ENCODE data around the gene TTC16. TPM values are rescaled to one million over a fixed set of nuclear protein-coding genes. Genes with fewer than 3 reads are reported as not detected.

The TTC16 gene
- under 1 TPM in 2 of 3 donors, not detected in 1; 0.05 to 0.06 TPM for polyA plus RNA-seq

- H3K27ac ChIP-seq (ENCODE audit: low read depth, low read length): peak within 1 kb of the TSS; percentile 63
- WGBS, 3 donors: 4 to 5% (median 4%) methylated on average over 64 to 65 of the region's 65 CpGs
Observed at GRCh38 chr9:127715470-127716337, at the start of gene TTC16, which contains the start of gene PTRH1. TTC16 (plus strand) TSS chr9:127716079; CDS start chr9:127716146, 67 bp downstream. PTRH1 (minus strand) TSS chr9:127715663; CDS start chr9:127715639, 24 bp downstream.

DNA sequence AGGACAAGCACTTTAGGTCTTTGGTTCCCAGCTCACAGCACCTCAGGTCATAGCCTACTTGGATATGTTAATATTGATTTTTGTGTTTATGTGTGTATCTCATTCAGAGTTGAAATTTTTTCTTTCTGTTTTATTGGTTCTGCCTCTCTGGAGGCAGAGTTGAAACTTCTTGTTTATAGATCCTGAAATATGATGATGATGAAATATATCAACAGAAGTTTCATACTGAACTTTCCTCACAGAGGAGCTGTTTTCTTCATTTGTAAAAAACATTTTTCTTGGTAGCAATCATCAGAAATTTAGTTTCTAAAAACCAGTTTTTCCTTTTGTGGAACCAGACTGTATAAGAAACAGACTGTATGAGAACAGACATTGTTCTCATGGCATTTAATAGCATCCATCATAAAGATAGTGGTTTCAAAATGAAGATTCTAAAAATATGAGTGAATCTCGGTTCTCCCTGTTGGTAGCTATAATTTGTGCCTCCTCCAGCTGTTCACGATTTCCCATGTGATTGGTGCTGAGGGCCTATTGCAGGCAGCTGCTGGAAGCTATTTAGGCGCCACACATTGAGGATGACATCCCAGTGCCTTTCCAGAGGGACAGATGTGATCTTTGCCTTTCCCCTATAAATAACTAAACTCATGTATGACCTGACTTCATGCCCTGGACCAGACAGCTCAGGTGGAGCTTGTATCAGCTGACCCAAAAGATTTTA lies 48.6 kb upstream of the TTC16 start:
- 71 to 85% (median 71%) methylated on average over 3 of the region's 3 CpGs for WGBS, 3 donors
- H3K27ac ChIP-seq (ENCODE audit: low read depth, low read length): no peak overlapping the region

GRCh38 chr9:127667906-127668305 lies 48.0 kb upstream of the TTC16 start:
- H3K27ac ChIP-seq (ENCODE audit: low read depth, low read length): no peak overlapping the region
- WGBS, 3 donors: 91 to 95% (median 94%) methylated on average over 18 of the region's 18 CpGs

- WGBS, 3 donors: 89 to 91% (median 91%) methylated on average over 7 of the region's 7 CpGs
- H3K27ac ChIP-seq (ENCODE audit: low read depth, low read length): no peak overlapping the region
Observed at GRCh38 chr9:127673234-127673633, 42.6 kb upstream of the TTC16 start.

DNA sequence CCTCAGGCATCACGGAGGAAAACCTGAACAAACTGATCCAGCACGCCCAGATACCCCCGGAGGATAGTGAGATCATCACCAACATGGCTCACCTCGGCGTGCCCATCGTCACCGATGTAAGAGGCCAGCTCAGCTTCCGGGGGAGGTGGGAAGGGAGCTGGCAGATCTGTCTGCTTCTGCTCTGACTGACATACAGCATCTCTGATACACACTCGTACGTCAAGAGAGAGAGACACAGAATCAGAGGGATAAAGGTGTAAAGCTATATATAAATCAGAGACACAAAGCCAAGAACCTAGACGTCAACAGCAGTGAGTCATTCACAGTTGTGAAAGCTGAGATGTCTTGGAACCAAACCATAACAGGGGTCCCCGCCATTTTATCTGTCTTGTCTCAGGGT lies 39.2 kb upstream of the TTC16 start:
- no peak overlapping the region for H3K27ac ChIP-seq (ENCODE audit: low read depth, low read length)
- WGBS, 3 donors: 90 to 94% (median 93%) methylated on average over 12 of the region's 12 CpGs

GRCh38 chr9:127679506-127679905 lies 36.4 kb upstream of the TTC16 start:
- H3K27ac ChIP-seq (ENCODE audit: low read depth, low read length): no peak overlapping the region
- WGBS, 3 donors: 83 to 88% (median 85%) methylated on average over 2 of the region's 2 CpGs

GRCh38 chr9:127680226-127680625 lies 35.7 kb upstream of the TTC16 start:
- WGBS, 3 donors: 89 to 94% (median 90%) methylated on average over 11 of the region's 11 CpGs

DNA sequence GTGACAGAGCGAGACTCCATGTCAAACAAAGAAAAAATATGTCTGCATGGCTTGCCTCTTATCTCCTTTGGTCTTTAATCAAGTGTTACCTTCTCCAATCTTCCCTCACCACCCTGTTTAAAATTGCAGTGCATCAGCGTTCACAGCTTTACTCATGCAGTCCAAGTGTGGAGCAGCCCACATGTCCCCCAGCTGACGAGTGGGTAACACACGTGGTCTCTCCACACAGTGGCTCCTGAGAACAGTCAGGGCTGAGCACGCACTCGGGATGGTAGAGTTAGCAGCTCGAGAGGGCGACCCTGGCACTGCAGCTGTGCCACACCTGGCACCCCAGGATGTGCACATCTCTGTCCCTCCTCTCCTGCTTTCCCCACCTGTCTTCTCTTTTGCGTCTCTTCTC lies 35.0 kb upstream of the TTC16 start:
- 93 to 95% (median 93%) methylated on average over 9 of the region's 9 CpGs for WGBS, 3 donors
- H3K27ac ChIP-seq (ENCODE audit: low read depth, low read length): no peak overlapping the region

More at GRCh38 chr9:127680226-127680625, 35.7 kb upstream of the TTC16 start:
- H3K27ac ChIP-seq (ENCODE audit: low read depth, low read length): no peak overlapping the region

GRCh38 chr9:127682351-127683136 lies 33.3 kb upstream of the TTC16 start:
- no peak overlapping the region for H3K27ac ChIP-seq (ENCODE audit: low read depth, low read length)
- WGBS, 3 donors: 84 to 94% (median 93%) methylated on average over 23 of the region's 23 CpGs

DNA sequence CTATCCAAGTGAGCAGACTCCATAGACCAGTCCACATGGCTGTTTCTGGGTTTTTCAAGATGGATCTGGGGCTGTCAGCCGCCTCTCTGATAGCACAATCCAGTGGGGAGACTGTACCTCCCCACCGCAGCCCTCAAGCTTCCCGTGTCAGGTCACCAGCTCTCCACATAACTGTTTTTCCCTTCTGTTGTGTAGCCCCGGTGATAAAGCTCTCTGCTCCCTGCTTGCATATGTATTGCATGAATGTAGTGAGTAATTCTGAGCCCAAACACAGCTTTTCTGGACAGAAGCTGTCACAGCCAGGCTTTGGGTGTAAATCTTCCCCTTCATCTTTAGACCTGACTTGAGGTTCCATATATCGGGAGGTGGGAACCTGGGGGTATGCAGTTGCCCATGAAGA lies 32.2 kb upstream of the TTC16 start:
- 86 to 95% (median 90%) methylated on average over 5 of the region's 5 CpGs for WGBS, 3 donors
- H3K27ac ChIP-seq (ENCODE audit: low read depth, low read length): no peak overlapping the region

- 88 to 94% (median 91%) methylated on average over 4 of the region's 4 CpGs for WGBS, 3 donors
- H3K27ac ChIP-seq (ENCODE audit: low read depth, low read length): no peak overlapping the region
Observed at GRCh38 chr9:127684576-127684975, 31.3 kb upstream of the TTC16 start.

- H3K27ac ChIP-seq (ENCODE audit: low read depth, low read length): no peak overlapping the region
- 69 to 84% (median 83%) methylated on average over 6 of the region's 6 CpGs for WGBS, 3 donors
Observed at GRCh38 chr9:127686461-127687393, 29.2 kb upstream of the TTC16 start.

DNA sequence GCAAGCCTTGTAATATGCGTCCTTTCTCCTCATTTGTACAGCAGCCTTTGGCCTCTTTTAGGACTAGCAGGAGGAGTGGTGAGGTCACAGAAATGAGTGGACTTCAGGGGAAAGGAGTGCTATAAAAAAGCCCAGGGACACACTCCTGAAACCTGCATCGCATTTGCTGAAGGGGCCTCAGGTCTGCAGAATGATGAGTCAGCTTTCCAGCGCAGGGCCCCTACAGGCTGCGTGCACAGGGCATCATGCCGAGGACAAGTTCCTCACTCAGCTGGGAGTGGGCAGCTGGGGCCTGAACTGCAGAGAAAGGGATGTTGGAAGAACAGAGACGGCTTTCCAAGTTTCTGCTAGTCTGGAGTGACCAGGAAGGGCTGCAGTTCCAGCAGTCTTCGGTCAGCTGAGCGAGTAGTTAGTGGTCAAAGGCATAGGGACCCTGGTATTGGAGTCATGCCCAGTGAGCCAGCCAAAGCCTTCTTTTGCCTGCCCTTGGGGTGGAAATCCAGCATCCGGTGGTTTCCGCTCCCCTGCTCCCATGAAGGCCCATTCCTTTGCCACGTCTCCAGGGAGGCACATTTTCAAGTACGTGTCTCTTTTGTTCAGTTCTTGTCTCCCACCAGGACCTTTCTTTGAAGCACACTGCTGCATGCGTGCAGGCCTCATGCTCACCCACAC lies 26.4 kb upstream of the TTC16 start:
- no peak overlapping the region for H3K27ac ChIP-seq (ENCODE audit: low read depth, low read length)
- 86 to 97% (median 88%) methylated on average over 13 of the region's 13 CpGs for WGBS, 3 donors

GRCh38 chr9:127690735-127691134 lies 25.1 kb upstream of the TTC16 start:
- no peak overlapping the region for H3K27ac ChIP-seq (ENCODE audit: low read depth, low read length)
- WGBS, 3 donors: 93 to 94% (median 94%) methylated on average over 10 of the region's 10 CpGs

DNA sequence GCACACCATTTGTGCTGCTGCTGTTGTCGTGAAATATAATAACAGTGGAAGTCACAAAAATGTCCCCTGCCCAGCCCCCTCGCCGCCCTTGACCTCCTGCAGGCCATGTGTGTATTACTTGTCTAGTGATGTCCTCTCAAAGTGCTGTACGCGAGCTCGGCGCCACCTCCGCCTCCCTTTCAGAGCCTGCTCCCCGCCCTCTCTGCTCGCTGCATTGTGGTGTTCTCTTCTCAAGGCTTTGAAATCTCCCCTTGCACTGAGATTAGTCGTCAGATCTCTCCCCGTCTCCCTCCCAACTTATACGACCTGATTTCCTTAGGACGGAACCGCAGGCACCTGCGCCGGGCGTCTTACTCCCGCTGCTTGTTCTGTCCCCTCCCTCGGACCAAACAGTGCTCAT lies 23.8 kb upstream of the TTC16 start:
- H3K27ac ChIP-seq (ENCODE audit: low read depth, low read length): no peak overlapping the region
- 87 to 89% (median 88%) methylated on average over 20 of the region's 20 CpGs for WGBS, 3 donors

DNA sequence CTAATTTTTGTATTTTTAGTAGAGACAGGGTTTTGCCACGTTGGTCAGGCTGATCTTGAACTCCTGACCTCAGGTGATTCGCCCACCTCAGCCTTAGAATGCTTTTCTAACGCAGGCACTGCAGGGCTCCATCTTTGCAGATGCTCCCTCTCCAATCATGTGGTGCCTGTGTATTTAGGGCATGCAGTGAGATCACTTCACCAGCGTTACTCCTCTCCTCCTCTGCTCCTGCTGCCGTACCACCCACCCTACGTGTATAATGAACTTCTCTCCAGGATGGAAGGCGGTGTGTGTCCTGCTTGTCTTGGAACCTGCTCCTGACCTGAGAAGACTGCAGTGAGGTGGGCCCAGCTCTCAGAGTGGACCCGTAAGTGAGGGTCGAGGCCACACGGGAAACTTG lies 22.7 kb upstream of the TTC16 start:
- H3K27ac ChIP-seq (ENCODE audit: low read depth, low read length): no peak overlapping the region
- 90 to 91% (median 90%) methylated on average over 10 of the region's 10 CpGs for WGBS, 3 donors

DNA sequence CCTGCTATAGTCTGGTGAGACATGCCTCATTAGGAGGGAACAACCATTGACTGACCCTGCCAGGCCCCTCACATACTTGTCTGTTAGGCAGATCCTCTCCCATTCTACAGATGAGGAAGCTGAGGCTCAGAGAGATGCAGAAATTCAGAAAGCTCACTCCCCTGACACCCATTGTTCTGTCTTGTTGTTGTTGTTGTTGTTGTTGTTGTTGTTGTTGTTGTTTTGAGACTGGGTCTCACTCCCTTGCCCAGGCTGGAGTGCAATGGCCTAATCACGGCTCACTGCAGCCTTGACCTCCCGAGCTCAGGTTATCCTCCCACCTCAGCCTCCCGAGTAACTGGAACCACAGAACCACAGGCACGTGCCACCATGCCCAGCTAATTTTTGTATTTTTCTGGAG lies 22.2 kb upstream of the TTC16 start:
- WGBS, 3 donors: 89 to 96% (median 92%) methylated on average over 4 of the region's 4 CpGs
- H3K27ac ChIP-seq (ENCODE audit: low read depth, low read length): no peak overlapping the region

Measured in adipose tissue (tissue), 3 donors.